ENCODE results near the gene TMEM140. TPM values are rescaled to one million over a fixed set of nuclear protein-coding genes. Genes with fewer than 3 reads are reported as not detected.

The TMEM140 gene
- total RNA-seq, 3 donors from 2014 or later (not counting 1 experiment from before 2014, with no cell fraction given) = 60.0 to 81.7 (median 76.9) TPM

GRCh38 chr7:135197343-135197742 lies 49.5 kb downstream of the TMEM140 start:
- H3K36me3 ChIP-seq (ENCODE audit: control insufficient read depth, insufficient read depth, low read length) = peaks cover 69% of the 10 kb centered on the region
- H3K4me3 Mint-ChIP-seq = no peak overlapping the region
- no peak for ATAC-seq

GRCh38 chr7:135197906-135198655 lies 50.2 kb downstream of the TMEM140 start:
- WGBS (ENCODE audit: insufficient coverage) = 96% methylated on average over 14 of the region's 15 CpGs
- Histone ChIP-seq H3K27me3 (ENCODE audit: control insufficient read depth, insufficient read depth, low read length) (no peaks in the 10 kb centered on the region), H3K4me1 (ENCODE audit: control insufficient read depth, insufficient read depth, low read length) (no peaks in the 10 kb centered on the region), H3K27ac (ENCODE audit: low read length) (no peak overlapping the region), H3K4me3 (ENCODE audit: low read length) (no peak overlapping the region), H3K9me3 (ENCODE audit: control insufficient read depth, insufficient read depth, low read length) (no peaks in the 10 kb centered on the region), H3K36me3 (ENCODE audit: control insufficient read depth, insufficient read depth, low read length) (peaks cover 67% of the 10 kb centered on the region)
- DNase-seq (no peak), ATAC-seq (no peak)
- no peaks in the 10 kb centered on the region for H3K4me1 Mint-ChIP-seq
- no peak overlapping the region for H3K27ac Mint-ChIP-seq
- no peak overlapping the region for H3K4me3 Mint-ChIP-seq
- no peak for TF ChIP-seq CTCF (IDR thresholded peaks at IDR 0.05)
- H3K27me3 Mint-ChIP-seq (ENCODE audit: low read depth in 2 of 2) = no peaks in the 10 kb centered on the region
- H3K9me3 Mint-ChIP-seq = no peaks in the 10 kb centered on the region
- intact Hi-C loops (cut with micrococcal nuclease) = no loop called here
- H3K36me3 Mint-ChIP-seq = peaks cover 8% of the 10 kb centered on the region

More at GRCh38 chr7:135197343-135197742, 49.5 kb downstream of the TMEM140 start:
- intact Hi-C loops (cut with micrococcal nuclease) = no loop called here
- no peaks in the 10 kb centered on the region for H3K9me3 Mint-ChIP-seq
- no peak for TF ChIP-seq CTCF (IDR thresholded peaks at IDR 0.05)
- H3K27ac ChIP-seq (ENCODE audit: low read length) = no peak overlapping the region
- no peaks in the 10 kb centered on the region for H3K4me1 Mint-ChIP-seq
- H3K4me3 ChIP-seq (ENCODE audit: low read length) = no peak overlapping the region
- 90% methylated on average over 2 of the region's 2 CpGs for WGBS (ENCODE audit: insufficient coverage)
- H3K9me3 ChIP-seq (ENCODE audit: control insufficient read depth, insufficient read depth, low read length) = no peaks in the 10 kb centered on the region
- peaks cover 13% of the 10 kb centered on the region for H3K36me3 Mint-ChIP-seq
- no peak for DNase-seq
- no peaks in the 10 kb centered on the region for H3K4me1 ChIP-seq (ENCODE audit: control insufficient read depth, insufficient read depth, low read length)
- H3K27me3 ChIP-seq (ENCODE audit: control insufficient read depth, insufficient read depth, low read length) = no peaks in the 10 kb centered on the region
- H3K27me3 Mint-ChIP-seq (ENCODE audit: low read depth in 2 of 2) = no peaks in the 10 kb centered on the region
- H3K27ac Mint-ChIP-seq = no peak overlapping the region

- ATAC-seq (no peak), DNase-seq (no peak)
- WGBS (ENCODE audit: insufficient coverage) = 97% methylated on average over 4 of the region's 4 CpGs
- H3K27ac ChIP-seq (ENCODE audit: low read length) = no peak overlapping the region
- no peaks in the 10 kb centered on the region for H3K4me1 Mint-ChIP-seq
- H3K27ac Mint-ChIP-seq = no peak overlapping the region
- no peaks in the 10 kb centered on the region for H3K4me1 ChIP-seq (ENCODE audit: control insufficient read depth, insufficient read depth, low read length)
- no peaks in the 10 kb centered on the region for H3K9me3 Mint-ChIP-seq
- intact Hi-C loops (cut with micrococcal nuclease) = no loop called here
- H3K4me3 ChIP-seq (ENCODE audit: low read length) = no peak overlapping the region
- H3K27me3 ChIP-seq (ENCODE audit: control insufficient read depth, insufficient read depth, low read length) = no peaks in the 10 kb centered on the region
- no peaks in the 10 kb centered on the region for H3K9me3 ChIP-seq (ENCODE audit: control insufficient read depth, insufficient read depth, low read length)
- no peaks in the 10 kb centered on the region for H3K27me3 Mint-ChIP-seq (ENCODE audit: low read depth in 2 of 2)
- peaks cover 6% of the 10 kb centered on the region for H3K36me3 Mint-ChIP-seq
- no peak for TF ChIP-seq CTCF (IDR thresholded peaks at IDR 0.05)
- peaks cover 65% of the 10 kb centered on the region for H3K36me3 ChIP-seq (ENCODE audit: control insufficient read depth, insufficient read depth, low read length)
- no peak overlapping the region for H3K4me3 Mint-ChIP-seq
Observed at GRCh38 chr7:135199439-135199838, 51.6 kb downstream of the TMEM140 start.

Data from natural killer cell (primary cell).